Measurements from ENCODE around the gene NEDD4L.

DNA sequence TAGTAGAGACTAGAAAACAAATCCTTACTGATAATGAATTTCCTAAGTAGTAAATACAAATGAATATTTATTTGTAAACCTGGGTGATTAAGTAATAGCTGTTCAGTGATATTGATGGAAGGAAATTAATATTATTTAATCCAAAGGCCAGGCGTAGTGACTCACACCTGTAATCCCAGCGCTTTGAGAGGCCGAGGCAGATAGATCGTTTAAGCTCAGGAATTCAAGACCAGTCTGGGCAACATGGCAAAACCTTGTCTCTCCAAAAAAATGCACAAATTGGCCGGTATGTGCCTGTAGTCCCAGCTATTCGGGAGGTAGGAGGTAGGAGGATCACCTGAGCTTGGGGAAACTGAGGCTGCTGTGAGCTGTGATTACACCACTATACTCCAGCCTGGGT, 228.2 kb downstream of the NEDD4L start:
- TF ChIP-seq, protein P1, sequence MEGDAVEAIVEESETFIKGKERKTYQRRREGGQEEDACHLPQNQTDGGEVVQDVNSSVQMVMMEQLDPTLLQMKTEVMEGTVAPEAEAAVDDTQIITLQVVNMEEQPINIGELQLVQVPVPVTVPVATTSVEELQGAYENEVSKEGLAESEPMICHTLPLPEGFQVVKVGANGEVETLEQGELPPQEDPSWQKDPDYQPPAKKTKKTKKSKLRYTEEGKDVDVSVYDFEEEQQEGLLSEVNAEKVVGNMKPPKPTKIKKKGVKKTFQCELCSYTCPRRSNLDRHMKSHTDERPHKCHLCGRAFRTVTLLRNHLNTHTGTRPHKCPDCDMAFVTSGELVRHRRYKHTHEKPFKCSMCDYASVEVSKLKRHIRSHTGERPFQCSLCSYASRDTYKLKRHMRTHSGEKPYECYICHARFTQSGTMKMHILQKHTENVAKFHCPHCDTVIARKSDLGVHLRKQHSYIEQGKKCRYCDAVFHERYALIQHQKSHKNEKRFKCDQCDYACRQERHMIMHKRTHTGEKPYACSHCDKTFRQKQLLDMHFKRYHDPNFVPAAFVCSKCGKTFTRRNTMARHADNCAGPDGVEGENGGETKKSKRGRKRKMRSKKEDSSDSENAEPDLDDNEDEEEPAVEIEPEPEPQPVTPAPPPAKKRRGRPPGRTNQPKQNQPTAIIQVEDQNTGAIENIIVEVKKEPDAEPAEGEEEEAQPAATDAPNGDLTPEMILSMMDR (IDR thresholded peaks at IDR 0.05; ENCODE audit: insufficient read depth, low read length, poor library complexity, severe bottlenecking), result no peak
- no peak for TF ChIP-seq EZH2phosphoT487 (conservative IDR thresholded peaks at IDR 0.05; ENCODE audit: low read length)
